HG02938 (cell line): ENCODE data around the gene GAB1.
A peak's percentile ranks its signal among the peaks of the same experiment; 100 is the strongest.

Source experiments
- ATAC-seq: cut with Tn5 transposase; IDR thresholded peaks from one replicate; pipeline ENCODE4 v1.9.1; 2021; ENCODE audit warnings: mild to moderate bottlenecking, moderate library complexity; ENCODE audit not compliant: unreplicated experiment

GAB1 gene

GRCh38 chr4:143357161-143357845 lies 20.6 kb downstream of the GAB1 start:
- ATAC-seq = no peak

DNA sequence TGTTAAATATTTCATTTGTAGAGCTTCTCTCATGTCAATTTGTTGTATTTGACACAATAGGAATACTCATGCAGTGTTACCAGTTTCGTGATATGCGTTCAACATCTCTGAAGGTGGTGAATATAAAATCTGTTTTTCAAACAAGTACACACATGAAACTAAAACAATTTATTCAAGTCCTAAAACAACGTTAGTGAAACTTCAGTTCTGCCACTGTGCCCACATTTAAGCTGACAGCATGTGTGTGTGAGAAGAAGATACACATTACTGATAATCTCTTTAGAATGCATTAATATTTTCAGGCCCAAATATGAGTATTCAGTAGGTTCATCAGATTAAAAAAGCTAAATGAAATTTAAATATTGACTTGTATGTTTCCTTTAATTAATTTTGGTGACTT lies 21.7 kb downstream of the GAB1 start:
- no peak for ATAC-seq

DNA sequence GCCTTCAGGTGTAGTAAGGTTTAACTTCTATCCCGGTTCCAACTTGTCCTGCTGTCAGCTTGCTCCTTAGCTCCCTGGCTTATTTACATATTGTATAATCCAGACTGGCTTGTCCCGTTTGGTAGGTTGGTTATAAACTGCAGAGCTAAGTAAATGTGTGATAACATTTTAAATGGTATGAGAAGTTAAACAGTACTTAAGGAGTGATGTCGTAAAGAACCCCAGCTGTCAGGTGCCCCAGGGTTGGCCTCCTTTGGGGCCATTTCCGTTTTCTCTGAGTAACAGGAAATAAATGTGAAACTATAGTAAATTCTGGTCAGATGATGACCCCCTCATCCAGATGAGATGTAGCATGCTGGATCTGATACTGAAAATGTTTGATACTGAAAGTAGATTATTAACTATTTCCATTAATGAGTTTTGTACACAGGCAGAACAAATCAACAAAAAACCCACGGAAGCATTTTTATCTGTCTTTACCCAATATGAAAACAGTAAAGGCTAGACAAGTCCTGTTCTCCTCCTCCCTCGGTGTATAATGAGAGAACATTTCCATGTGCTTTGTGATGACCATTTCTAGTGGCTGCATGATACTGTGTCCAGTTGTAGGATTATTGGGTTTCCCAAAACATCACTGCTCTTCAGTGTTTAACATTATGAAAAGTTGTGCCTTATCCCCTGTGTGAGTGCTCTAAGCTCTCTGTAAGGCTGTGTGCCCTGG lies 22.4 kb downstream of the GAB1 start:
- peak; percentile 83 for ATAC-seq

DNA sequence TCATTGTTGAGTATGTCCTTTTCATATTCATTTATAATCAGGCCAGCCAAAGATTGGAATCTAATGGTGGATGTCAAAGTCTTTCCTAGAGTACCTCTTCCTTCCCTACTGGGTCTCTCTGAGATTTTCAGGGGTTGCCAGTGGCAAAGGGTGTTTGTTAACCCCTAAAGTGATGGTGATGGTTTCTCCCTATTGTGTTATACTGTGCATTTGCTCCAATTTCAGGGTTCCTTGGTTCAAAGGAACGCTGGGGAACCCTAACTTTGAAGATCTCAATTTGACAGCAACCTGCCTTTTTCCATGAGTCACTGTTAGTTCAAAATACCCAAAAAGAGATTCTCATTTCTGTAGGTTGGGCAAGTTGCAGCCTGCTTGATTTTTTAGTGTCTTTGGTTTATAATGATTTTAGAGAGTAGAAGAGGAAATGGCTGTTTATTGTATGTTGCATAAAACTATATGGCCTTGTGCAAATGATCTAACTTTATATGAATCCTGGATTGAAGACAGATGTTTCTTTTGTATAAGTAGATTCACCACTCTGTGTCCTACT lies 23.0 kb downstream of the GAB1 start:
- ATAC-seq = peak; percentile 0

GRCh38 chr4:143360838-143361625 lies 24.4 kb downstream of the GAB1 start:
- no peak for ATAC-seq

DNA sequence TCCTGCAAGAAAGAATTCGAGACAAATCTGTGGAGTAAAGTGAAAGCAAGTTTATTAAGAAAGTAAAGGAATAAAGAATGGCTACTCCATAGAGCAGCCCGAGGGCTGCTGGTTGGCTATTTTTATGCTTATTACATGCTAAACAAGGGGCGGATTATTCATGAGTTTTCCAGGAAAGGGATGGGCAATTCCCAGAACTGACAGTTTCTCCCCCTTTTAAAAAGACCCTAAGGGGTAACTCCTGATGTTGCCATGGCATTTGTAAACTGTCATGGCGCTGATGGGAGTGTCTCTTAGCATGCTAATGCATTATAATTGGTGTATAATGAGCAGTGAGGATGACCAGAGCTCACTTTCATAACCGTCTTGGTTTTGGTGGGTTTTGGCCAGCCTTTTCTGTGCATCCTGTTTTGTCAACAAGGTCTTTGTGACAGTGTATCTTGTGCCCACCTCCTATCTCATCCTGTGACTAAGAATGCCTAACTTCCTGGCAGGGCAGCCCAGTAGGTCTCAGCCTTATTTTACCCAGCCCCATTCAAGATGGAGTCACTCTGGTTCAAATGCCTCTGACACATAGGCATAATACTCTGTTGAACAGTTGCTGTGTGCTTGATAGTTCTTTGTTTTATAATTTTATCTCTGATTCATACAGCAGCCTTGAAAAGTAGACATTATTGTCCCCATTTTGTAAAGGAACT lies 25.8 kb downstream of the GAB1 start:
- ATAC-seq = no peak

GRCh38 chr4:143363332-143363731 lies 26.7 kb downstream of the GAB1 start:
- ATAC-seq = no peak

DNA sequence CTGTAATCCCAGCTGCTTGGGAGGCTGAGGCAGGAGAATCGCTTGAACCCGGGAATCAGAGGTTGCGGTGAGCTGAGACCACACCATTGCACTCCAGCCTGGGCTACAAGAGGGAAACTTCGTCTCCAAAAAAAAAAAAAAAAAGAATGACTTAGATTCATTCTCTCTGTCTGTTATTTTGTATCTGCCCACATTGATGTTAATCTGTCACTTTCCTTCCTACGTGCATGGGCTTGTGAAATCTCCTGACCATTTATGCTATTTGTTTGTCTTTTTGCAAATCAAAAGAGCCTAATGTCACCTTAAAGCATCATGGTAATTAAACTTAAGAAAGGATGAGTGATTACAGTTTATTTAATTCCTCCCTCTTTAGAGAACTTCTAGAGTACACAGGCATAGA lies 27.4 kb downstream of the GAB1 start:
- no peak for ATAC-seq

- no peak for ATAC-seq
Measured at GRCh38 chr4:143367863-143368262, 31.2 kb downstream of the GAB1 start.

DNA sequence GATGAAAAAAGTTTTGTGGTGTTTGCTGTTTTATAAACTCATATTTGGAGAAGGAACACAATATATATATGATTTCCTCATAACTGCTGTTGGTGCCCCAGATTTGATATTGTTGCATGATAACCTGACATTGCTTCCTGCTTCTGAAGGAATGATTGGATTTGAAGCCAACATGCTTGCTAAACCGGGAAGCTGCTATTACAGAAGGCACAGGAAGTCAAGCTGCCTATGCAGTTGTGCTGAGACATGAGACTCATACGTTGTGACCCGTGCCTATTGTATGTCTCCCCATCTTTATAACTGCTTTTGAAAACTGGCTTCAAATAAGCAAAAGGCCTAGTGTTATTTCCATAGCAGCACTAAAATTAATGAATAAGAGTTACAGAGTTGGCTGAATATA lies 32.9 kb downstream of the GAB1 start:
- ATAC-seq = no peak

- ATAC-seq = peak; percentile 80
Measured at GRCh38 chr4:143372093-143372915, 35.6 kb downstream of the GAB1 start.

GRCh38 chr4:143374255-143374654 lies 37.6 kb downstream of the GAB1 start:
- ATAC-seq = no peak

DNA sequence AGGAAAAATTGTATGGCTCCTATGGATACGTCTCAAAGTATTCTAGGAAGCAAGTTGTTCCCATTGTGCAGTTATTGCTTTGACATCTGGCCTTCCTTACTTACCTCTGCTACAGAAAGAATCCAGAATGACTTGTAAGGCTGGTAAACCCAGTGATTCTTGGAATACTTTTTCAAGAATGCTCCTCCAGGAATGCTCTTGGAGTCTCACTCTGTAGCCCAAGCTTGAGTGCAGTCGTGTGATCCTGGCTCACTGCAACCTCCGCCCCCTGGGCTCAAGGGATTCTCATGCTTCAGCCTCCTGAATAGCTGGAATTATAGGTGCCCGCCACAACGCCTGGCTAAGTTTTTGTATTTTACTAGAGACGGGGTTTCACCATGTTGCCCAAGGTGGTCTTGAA lies 38.1 kb downstream of the GAB1 start:
- ATAC-seq = no peak

- peak; percentile 34 for ATAC-seq
Measured at GRCh38 chr4:143375326-143376073, 38.8 kb downstream of the GAB1 start.

GRCh38 chr4:143377611-143378099 lies 41.0 kb downstream of the GAB1 start:
- peak; percentile 53 for ATAC-seq

DNA sequence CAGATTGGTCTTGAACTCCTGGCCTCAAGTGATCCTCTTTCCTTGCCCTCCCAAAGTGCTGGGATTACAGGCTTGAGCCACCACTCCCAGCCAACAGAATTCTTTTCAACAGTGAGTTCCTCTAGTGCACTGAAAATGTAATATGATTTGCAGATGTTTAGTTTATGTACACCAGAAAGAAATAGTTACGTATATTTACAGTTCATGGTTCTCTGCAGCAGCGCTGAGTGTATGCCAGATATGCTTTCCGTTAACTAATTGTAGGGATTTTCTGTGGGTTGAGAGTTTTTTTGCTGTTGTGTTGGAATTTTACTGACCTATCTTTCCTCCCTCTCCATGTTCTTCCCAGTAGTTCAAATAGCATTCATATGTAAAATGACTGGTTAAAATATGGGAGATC lies 44.0 kb downstream of the GAB1 start:
- ATAC-seq = no peak

GRCh38 chr4:143381189-143382118 lies 44.8 kb downstream of the GAB1 start:
- ATAC-seq = peak; percentile 52

- no peak for ATAC-seq
Measured at GRCh38 chr4:143382596-143382995, 45.9 kb downstream of the GAB1 start.
